Endothelial cell of umbilical vein (primary cell): ENCODE results near the gene MAP4K4.

Experiments used
- EZH2 ChIP-seq: IDR thresholded peaks from 2 replicates; pipeline ENCODE4 v1.6.1; 2012; ENCODE audit warnings: borderline replicate concordance, low read depth, mild to moderate bottlenecking, moderate library complexity, low read length, inconsistent platforms; ENCODE audit not compliant: severe bottlenecking
- FOS ChIP-seq: IDR thresholded peaks from 2 replicates; pipeline ENCODE4 v1.6.1; 2011; ENCODE audit warnings: mild to moderate bottlenecking, low read length, moderate library complexity, borderline replicate concordance; ENCODE audit not compliant: insufficient read depth
- JUN ChIP-seq: IDR thresholded peaks from 2 replicates; pipeline ENCODE4 v1.6.1; 2011; ENCODE audit warnings: borderline replicate concordance, low read depth; ENCODE audit not compliant: insufficient read length, insufficient read depth
- MAX ChIP-seq: IDR thresholded peaks from 2 replicates; pipeline ENCODE4 v1.6.1; 2011; ENCODE audit not compliant: insufficient read depth, insufficient read length
- MYC ChIP-seq: IDR thresholded peaks from one replicate; pipeline ENCODE4 v1.6.1; 2011; ENCODE audit warnings: mild to moderate bottlenecking, low read depth, low read length
- POLR2A ChIP-seq: IDR thresholded peaks from 2 replicates; pipeline ENCODE4 v1.6.1; 2012; ENCODE audit warnings: low read depth, mild to moderate bottlenecking, control low read depth, low read length
- POLR2AphosphoS5 ChIP-seq: IDR thresholded peaks from 2 replicates; pipeline ENCODE4 v1.6.1; 2012; ENCODE audit warnings: low read depth, mild to moderate bottlenecking, control low read depth, low read length, moderate library complexity; ENCODE audit not compliant: insufficient read depth
- TF ChIP-seq, protein P1 (sequence below), 2 donors: IDR thresholded peaks; 1 replicate in 1 of 2; 2 replicates in 1 of 2; pipeline ENCODE4 v1.5.1; 2011; ENCODE audit warnings: low read length in 2 of 2, mild to moderate bottlenecking in 2 of 2, moderate library complexity in 2 of 2, control low read depth in 1 of 2, inconsistent platforms in 1 of 2, low read depth in 1 of 2; ENCODE audit not compliant: insufficient read depth in 1 of 2; ENCODE audit errors: extremely low read depth in 1 of 2

GRCh38 chr2:101930019-101930418 is 232.5 kb downstream of the MAP4K4 start:
- TF ChIP-seq, protein P1, sequence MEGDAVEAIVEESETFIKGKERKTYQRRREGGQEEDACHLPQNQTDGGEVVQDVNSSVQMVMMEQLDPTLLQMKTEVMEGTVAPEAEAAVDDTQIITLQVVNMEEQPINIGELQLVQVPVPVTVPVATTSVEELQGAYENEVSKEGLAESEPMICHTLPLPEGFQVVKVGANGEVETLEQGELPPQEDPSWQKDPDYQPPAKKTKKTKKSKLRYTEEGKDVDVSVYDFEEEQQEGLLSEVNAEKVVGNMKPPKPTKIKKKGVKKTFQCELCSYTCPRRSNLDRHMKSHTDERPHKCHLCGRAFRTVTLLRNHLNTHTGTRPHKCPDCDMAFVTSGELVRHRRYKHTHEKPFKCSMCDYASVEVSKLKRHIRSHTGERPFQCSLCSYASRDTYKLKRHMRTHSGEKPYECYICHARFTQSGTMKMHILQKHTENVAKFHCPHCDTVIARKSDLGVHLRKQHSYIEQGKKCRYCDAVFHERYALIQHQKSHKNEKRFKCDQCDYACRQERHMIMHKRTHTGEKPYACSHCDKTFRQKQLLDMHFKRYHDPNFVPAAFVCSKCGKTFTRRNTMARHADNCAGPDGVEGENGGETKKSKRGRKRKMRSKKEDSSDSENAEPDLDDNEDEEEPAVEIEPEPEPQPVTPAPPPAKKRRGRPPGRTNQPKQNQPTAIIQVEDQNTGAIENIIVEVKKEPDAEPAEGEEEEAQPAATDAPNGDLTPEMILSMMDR (IDR thresholded peaks at IDR 0.05; ENCODE audit: extremely low read depth in 1 of 2, insufficient read depth in 1 of 2, low read depth in 1 of 2, low read length in 2 of 2): no peak
- TF ChIP-seq POLR2A: no peak
- TF ChIP-seq POLR2AphosphoS5: no peak
- no peak for TF ChIP-seq EZH2
- TF ChIP-seq FOS: no peak
- no peak for TF ChIP-seq MYC
- no peak for TF ChIP-seq MAX
- no peak for TF ChIP-seq JUN
